C4-2B (cell line): Measurements from ENCODE around the gene SHBG.

ENCODE experiments used
- CTCF ChIP-seq: fragments of 450-650 bp; conservative IDR thresholded peaks from 2 replicates; pipeline ENCODE4 v1.5.1; 2017; ENCODE audit warnings: mild to moderate bottlenecking
- ZFX ChIP-seq: fragments of 450-650 bp; IDR thresholded peaks from 2 replicates; pipeline ENCODE4 v1.6.1; 2017

DNA sequence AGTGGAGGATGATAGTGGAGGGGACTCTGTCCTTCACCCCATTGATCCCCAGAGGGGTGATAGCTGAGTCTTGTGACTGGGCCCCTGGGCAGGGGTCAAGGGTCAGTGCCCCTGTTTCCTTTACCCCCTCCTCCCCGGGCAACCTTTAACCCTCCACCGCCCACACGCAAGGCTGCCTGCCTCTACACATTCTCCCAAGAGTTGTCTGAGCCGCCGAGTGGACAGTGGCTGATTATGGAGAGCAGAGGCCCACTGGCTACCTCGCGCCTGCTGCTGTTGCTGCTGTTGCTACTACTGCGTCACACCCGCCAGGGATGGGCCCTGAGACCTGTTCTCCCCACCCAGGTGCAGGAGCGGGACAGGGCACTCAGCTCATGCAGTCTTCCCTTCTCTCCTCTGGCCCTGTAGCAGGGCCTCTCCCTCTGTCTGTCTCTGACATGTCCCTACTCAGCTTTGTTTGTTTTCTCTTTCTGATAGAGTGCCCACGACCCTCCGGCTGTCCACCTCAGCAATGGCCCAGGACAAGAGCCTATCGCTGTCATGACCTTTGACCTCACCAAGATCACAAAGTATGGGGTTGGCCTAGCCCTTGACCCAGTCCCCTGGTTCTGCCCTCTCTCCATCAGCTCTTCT, at the start of gene SHBG:
- TF ChIP-seq CTCF (no peak), ZFX (no peak)
